Measurements from ENCODE around the gene RPL3. TPM values are rescaled to one million over a fixed set of nuclear protein-coding genes. Genes with fewer than 3 reads are reported as not detected.

RPL3 gene
- total RNA-seq, 1 donor from 2014 or later = 2,149 TPM

DNA sequence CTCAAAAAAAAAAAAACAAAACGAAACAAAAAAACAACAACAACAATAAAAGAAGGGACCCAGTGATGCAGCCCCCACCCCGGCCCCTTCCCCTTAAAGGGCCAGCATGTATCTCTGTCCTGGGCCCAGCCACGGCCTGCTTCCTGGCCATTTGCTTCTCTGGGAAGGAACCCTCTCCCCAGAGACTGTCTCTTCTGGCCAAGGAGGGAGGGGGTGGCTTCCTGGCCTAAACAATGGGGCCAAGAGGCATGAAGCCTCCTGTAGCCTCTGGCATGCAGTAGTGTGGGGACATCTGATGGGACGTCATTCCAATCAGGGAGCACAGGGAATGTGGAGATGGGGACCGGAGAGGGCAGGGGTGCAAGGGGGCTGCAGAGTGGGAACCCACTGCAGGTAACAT is 49.1 kb downstream of the RPL3 start:
- TF ChIP-seq, protein P1, sequence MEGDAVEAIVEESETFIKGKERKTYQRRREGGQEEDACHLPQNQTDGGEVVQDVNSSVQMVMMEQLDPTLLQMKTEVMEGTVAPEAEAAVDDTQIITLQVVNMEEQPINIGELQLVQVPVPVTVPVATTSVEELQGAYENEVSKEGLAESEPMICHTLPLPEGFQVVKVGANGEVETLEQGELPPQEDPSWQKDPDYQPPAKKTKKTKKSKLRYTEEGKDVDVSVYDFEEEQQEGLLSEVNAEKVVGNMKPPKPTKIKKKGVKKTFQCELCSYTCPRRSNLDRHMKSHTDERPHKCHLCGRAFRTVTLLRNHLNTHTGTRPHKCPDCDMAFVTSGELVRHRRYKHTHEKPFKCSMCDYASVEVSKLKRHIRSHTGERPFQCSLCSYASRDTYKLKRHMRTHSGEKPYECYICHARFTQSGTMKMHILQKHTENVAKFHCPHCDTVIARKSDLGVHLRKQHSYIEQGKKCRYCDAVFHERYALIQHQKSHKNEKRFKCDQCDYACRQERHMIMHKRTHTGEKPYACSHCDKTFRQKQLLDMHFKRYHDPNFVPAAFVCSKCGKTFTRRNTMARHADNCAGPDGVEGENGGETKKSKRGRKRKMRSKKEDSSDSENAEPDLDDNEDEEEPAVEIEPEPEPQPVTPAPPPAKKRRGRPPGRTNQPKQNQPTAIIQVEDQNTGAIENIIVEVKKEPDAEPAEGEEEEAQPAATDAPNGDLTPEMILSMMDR (IDR thresholded peaks at IDR 0.05; ENCODE audit: unreplicated experiment) = no peak
- Mint-ChIP-seq H3K27me3 (ENCODE audit: unreplicated experiment) (peaks cover 7% of the 10 kb centered on the region), H3K4me1 (ENCODE audit: unreplicated experiment) (peaks cover 22% of the 10 kb centered on the region), H3K9me3 (ENCODE audit: unreplicated experiment) (no peaks in the 10 kb centered on the region), H3K27ac (ENCODE audit: unreplicated experiment) (no peak overlapping the region), H3K4me3 (ENCODE audit: unreplicated experiment) (no peak overlapping the region), H3K36me3 (ENCODE audit: low read depth, unreplicated experiment) (no peaks in the 10 kb centered on the region)
- no peak for DNase-seq (ENCODE audit: low spot score)

DNA sequence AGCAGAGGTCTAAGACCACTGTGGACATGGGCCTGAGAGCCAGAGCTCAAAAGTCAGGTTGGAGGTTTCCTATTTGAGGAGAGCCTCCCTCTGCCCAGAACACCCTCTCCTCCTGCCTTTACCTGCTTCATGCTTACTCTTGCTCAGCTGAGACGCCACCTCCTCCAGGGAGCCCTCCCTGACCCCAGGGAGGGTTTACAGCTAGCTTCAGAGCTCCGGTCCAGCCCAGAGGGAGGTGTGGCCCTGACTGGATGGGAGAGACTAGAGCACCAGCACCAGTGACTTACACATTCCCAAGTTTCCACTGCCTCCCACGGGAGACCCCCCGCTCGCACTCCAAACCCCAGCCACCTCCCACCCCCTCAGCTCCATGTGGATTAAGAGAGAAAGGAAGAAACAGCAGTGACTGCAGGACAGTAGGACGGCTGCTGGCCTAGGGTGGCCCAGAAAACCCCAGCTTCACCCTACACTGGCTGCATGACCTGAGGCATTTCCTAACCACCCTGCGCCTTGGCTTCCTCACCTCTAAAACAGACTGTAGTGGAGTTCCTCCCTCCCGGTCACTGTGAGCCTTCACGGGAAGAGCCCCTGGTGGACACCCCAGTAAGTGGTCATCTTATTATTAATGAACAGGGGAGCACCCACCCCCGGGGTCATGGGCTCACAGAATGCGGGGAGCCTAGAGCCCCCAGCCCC is 50.2 kb downstream of the RPL3 start:
- Mint-ChIP-seq H3K27ac (ENCODE audit: unreplicated experiment) (no peak overlapping the region), H3K9me3 (ENCODE audit: unreplicated experiment) (no peaks in the 10 kb centered on the region), H3K4me3 (ENCODE audit: unreplicated experiment) (no peak overlapping the region)

DNA sequence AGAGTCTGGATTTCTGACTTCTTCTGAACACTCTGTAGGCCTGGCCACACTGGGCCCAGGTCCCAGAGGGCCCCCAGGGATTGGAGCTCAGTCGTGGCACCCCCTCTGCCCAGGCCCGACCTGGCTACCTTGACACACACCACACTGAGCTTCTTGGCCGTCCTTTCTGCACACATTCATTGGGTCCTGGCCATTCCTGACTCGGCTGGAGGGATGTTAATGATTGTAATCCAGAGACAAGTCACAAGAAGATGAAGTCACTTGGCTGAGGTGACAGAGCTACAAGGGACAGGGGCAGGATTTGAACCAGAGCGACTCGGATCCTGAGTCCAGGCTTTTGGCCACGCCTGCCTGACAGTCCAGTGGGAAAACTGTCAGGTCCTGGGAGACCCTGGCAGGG is 50.8 kb downstream of the RPL3 start:
- Mint-ChIP-seq H3K36me3 (ENCODE audit: low read depth, unreplicated experiment) (no peaks in the 10 kb centered on the region), H3K27ac (ENCODE audit: unreplicated experiment) (no peak overlapping the region), H3K4me3 (ENCODE audit: unreplicated experiment) (no peak overlapping the region), H3K27me3 (ENCODE audit: unreplicated experiment) (peaks cover 7% of the 10 kb centered on the region), H3K9me3 (ENCODE audit: unreplicated experiment) (no peaks in the 10 kb centered on the region), H3K4me1 (ENCODE audit: unreplicated experiment) (peaks cover 22% of the 10 kb centered on the region)
- TF ChIP-seq, protein P1 (IDR thresholded peaks at IDR 0.05; ENCODE audit: unreplicated experiment) = no peak
- DNase-seq (ENCODE audit: low spot score) = no peak

More for the DNA sequence above, 50.2 kb downstream of the RPL3 start:
- H3K27me3 Mint-ChIP-seq (ENCODE audit: unreplicated experiment) = peaks cover 7% of the 10 kb centered on the region
- peaks cover 22% of the 10 kb centered on the region for H3K4me1 Mint-ChIP-seq (ENCODE audit: unreplicated experiment)
- TF ChIP-seq, protein P1 (IDR thresholded peaks at IDR 0.05; ENCODE audit: unreplicated experiment) = no peak
- DNase-seq (ENCODE audit: low spot score) = no peak
- no peaks in the 10 kb centered on the region for H3K36me3 Mint-ChIP-seq (ENCODE audit: low read depth, unreplicated experiment)

DNA sequence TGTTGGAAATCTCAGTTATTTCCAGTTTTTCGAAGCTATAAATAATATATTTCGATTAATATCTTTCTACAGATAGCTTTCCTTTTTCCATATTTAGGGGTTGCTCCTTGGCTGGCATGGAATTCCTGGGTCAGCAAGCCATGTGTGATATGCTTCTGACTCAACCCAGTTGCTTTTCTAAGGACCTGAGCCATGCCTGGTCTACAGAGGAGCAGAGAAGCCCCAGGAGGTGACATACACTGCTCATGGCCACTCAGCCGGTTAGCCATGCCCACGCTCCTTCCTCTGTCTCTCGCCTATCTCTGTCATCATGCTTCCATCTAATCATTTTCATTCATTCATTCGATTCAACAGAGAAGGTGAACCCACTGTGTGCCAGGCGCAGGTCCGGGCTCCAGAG is 51.4 kb downstream of the RPL3 start:
- Mint-ChIP-seq H3K4me1 (ENCODE audit: unreplicated experiment) (peaks cover 22% of the 10 kb centered on the region), H3K27me3 (ENCODE audit: unreplicated experiment) (peaks cover 4% of the 10 kb centered on the region), H3K27ac (ENCODE audit: unreplicated experiment) (no peak overlapping the region), H3K9me3 (ENCODE audit: unreplicated experiment) (no peaks in the 10 kb centered on the region), H3K36me3 (ENCODE audit: low read depth, unreplicated experiment) (no peaks in the 10 kb centered on the region), H3K4me3 (ENCODE audit: unreplicated experiment) (no peak overlapping the region)
- DNase-seq (ENCODE audit: low spot score) = no peak
- TF ChIP-seq, protein P1 (IDR thresholded peaks at IDR 0.05; ENCODE audit: unreplicated experiment) = no peak

DNA sequence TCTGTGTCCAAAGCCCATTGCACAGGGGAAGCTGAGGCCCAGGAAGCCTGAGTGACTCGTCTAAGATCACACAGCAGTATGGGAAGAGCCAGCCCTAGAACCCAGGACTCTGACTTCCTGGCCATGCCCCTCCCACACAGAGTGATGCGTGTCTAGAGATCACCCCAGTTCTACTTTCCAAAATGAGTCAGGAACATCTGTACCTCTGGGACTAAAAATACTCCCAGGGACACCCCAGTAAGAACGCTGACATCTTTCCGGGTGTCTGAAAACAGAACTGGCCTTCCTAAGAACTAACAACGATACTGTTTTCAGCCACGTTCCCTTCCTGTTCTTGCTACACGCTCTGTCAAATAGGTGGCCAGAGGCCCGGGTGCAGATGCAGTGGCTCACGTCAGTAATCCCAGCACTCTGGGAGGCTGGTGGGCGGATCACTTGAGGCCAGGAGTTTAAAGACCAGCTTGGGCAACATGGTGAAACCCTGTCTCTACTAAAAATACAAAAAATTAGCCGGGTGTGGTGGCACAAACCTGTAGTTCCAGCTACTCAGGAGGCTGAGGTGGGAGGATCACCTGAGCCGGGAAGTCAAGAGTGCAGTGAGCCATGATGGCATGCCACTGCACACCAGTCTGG is 52.9 kb downstream of the RPL3 start:
- Mint-ChIP-seq H3K36me3 (ENCODE audit: low read depth, unreplicated experiment) (no peaks in the 10 kb centered on the region), H3K4me1 (ENCODE audit: unreplicated experiment) (peaks cover 25% of the 10 kb centered on the region), H3K4me3 (ENCODE audit: unreplicated experiment) (no peak overlapping the region), H3K27me3 (ENCODE audit: unreplicated experiment) (peaks cover 4% of the 10 kb centered on the region), H3K27ac (ENCODE audit: unreplicated experiment) (no peak overlapping the region), H3K9me3 (ENCODE audit: unreplicated experiment) (no peaks in the 10 kb centered on the region)
- TF ChIP-seq, protein P1 (IDR thresholded peaks at IDR 0.05; ENCODE audit: unreplicated experiment) = no peak
- DNase-seq (ENCODE audit: low spot score) = no peak

All from endothelial cell (in vitro differentiated cells).